ENCODE measurements around the gene TRIM3. TPM values are rescaled to one million over a fixed set of nuclear protein-coding genes. Genes with fewer than 3 reads are reported as not detected.

Gene TRIM3
- total and polyA plus RNA-seq, 2 of the 4 experiments (the other 2 are of a cell fraction) = 13.8 to 22.3 TPM

GRCh38 chr11:6406370-6406769 lies 67.4 kb downstream of the TRIM3 start:
- H3K18ac ChIP-seq (ENCODE audit: low read depth, low read length) = no peak overlapping the region
- H4K20me1 ChIP-seq (ENCODE audit: insufficient read depth, low read length) = peaks cover 8% of the 10 kb centered on the region
- ChIA-PET POLR2A (ENCODE audit: unreplicated experiment) (no interaction called here), CTCF (interaction anchor here (0.6 to 1.0 kb wide), 2 partner anchors 13 to 1442 kb away, joined by 3 to 4 read pairs; partner anchors contain the start of gene APBB1)
- H3K9ac ChIP-seq (ENCODE audit: low read depth, low read length) = no peak overlapping the region
- H3K56ac ChIP-seq (ENCODE audit: extremely low read depth, insufficient read depth, low read length) = no peak overlapping the region
- H2AK9ac ChIP-seq (replicated peaks; ENCODE audit: low read depth, low read length, poor library complexity) = no peak overlapping the region
- H2BK120ac ChIP-seq (ENCODE audit: low read depth, low read length) = no peak overlapping the region
- TF ChIP-seq ELK1 (IDR thresholded peaks at IDR 0.05; ENCODE audit: borderline replicate concordance, low read depth, low read length) = no peak
- no peak for TF ChIP-seq POLR2A (IDR thresholded peaks at IDR 0.05; ENCODE audit: low read depth, low read length)
- no peak for TF ChIP-seq CHD1 (IDR thresholded peaks at IDR 0.05; ENCODE audit: low read depth, low read length)
- no peak for TF ChIP-seq FOS (IDR thresholded peaks at IDR 0.05; ENCODE audit: low read depth, low read length)
- no peak for TF ChIP-seq RCOR1 (IDR thresholded peaks at IDR 0.05; ENCODE audit: insufficient replicate concordance, low read length)
- TF ChIP-seq NFE2L2 (IDR thresholded peaks at IDR 0.05; ENCODE audit: low read depth, low read length) = no peak
- no peak for TF ChIP-seq BHLHE40 (IDR thresholded peaks at IDR 0.05; ENCODE audit: low read depth, low read length)
- TF ChIP-seq SMC3 (IDR thresholded peaks at IDR 0.05; ENCODE audit: low read depth, low read length) = no peak
- TF ChIP-seq RAD21 (IDR thresholded peaks at IDR 0.05; ENCODE audit: low read length) = no peak
- no peak for TF ChIP-seq RFX5 (IDR thresholded peaks at IDR 0.05; ENCODE audit: low read depth, low read length)
- TF ChIP-seq CTCF (conservative IDR thresholded peaks at IDR 0.05; ENCODE audit: low read depth, low read length) = no peak
- no peak for TF ChIP-seq MAFK (IDR thresholded peaks at IDR 0.05; ENCODE audit: low read depth, low read length)
- no peak for TF ChIP-seq MXI1 (IDR thresholded peaks at IDR 0.05; ENCODE audit: borderline replicate concordance, low read depth, low read length)
- peaks cover 29% of the 10 kb centered on the region for H3K9me1 ChIP-seq (ENCODE audit: insufficient read depth, low read length)
- intact Hi-C loops (cut with micrococcal nuclease) (no loop called here), dilution Hi-C loops (cut with HindIII; ENCODE audit: low sequenced_read_pairs, unreplicated experiment) (no loop called here), in situ Hi-C loops (cut with MboI; ENCODE audit: low sequenced_read_pairs) (no loop called here)
- H3K4me2 ChIP-seq (ENCODE audit: low read depth, low read length) = no peak overlapping the region
- WGBS, 2 experiments (ENCODE audit: extremely low coverage in 2 of 2, insufficient read length in 1 of 2) = 58% methylated on average over 2 of the region's 2 CpGs; no CpG with 5 or more reads in 1 of the 2 experiments
- no peaks in the 10 kb centered on the region for H3K27me3 ChIP-seq (ENCODE audit: control insufficient read depth, insufficient read depth, low read length)
- H3K4me3 ChIP-seq (ENCODE audit: insufficient read depth, low read depth, low read length) = no peak overlapping the region
- H2BK20ac ChIP-seq (ENCODE audit: low read depth, low read length) = no peak overlapping the region
- no peaks in the 10 kb centered on the region for H3K9me3 ChIP-seq (ENCODE audit: control insufficient read depth, insufficient read depth, low read length)
- no peak for DNase-seq
- no TSS peak for BruUV-seq (replicated peaks)
- H2AFZ ChIP-seq (replicated peaks; ENCODE audit: low read length, poor library complexity) = no peak overlapping the region
- H2AK5ac ChIP-seq (ENCODE audit: low read depth, low read length) = no peak overlapping the region
- no peak overlapping the region for H3K4ac ChIP-seq (ENCODE audit: low read depth, low read length)
- peaks cover 4 to 24% of the 10 kb centered on the region in 2 experiments for H3K79me1 ChIP-seq (ENCODE audit: low read depth in 1 of 2, low read length in 2 of 2)
- H4K5ac ChIP-seq (ENCODE audit: low read depth, low read length) = no peak overlapping the region
- no peak for ATAC-seq (ENCODE audit: low read depth)
- H3K36me3 ChIP-seq (ENCODE audit: control insufficient read depth, insufficient read depth, low read length) = peaks cover 24% of the 10 kb centered on the region
- H4K91ac ChIP-seq (ENCODE audit: insufficient read depth, low read depth, low read length) = no peak overlapping the region
- H3K27ac ChIP-seq (ENCODE audit: insufficient read depth, low read length) = no peak overlapping the region
- H3K14ac ChIP-seq (replicated peaks; ENCODE audit: low read depth, low read length) = no peak overlapping the region
- H2BK15ac ChIP-seq (ENCODE audit: low read depth, low read length) = no peak overlapping the region
- H3K23ac ChIP-seq (ENCODE audit: low read depth, low read length) = no peak overlapping the region
- no peak overlapping the region for H4K8ac ChIP-seq (ENCODE audit: low read depth in 2 of 2, low read length in 2 of 2)
- no peak overlapping the region for H2BK5ac ChIP-seq (ENCODE audit: low read depth, low read length, poor library complexity, severe bottlenecking)
- H3K4me1 ChIP-seq (ENCODE audit: control insufficient read depth, insufficient read depth, low read length) = peaks cover 8% of the 10 kb centered on the region
